Thoracic aorta (tissue), 2 donors: ENCODE measurements around the gene TLCD3B. TPM values are rescaled to one million over a fixed set of nuclear protein-coding genes. Genes with fewer than 3 reads are reported as not detected.

ENCODE experiments used
- ATAC-seq: fragments of 150-250 bp; one replicate; pipeline ENCODE4 v1.8.0; 2017; ENCODE audit warnings: low read depth; ENCODE audit not compliant: insufficient number of reproducible peaks, low FRiP score
- DNase-seq: peaks from one replicate; pipeline ENCODE4 v3.0.0-alpha.2; 2020; ENCODE audit warnings: low spot score
- H3K27ac ChIP-seq, 2 donors: fragments of 200-600 bp; sonication (generic); 1 replicate in 1 of 2; 2 replicates in 1 of 2; pipeline ENCODE4 v1.5.1; 2016; ENCODE audit warnings: mild to moderate bottlenecking in 2 of 2, moderate library complexity in 2 of 2
- H3K27me3 ChIP-seq: fragments of 200-600 bp; sonication (generic); replicated peaks from 2 replicates; pipeline ENCODE4 v1.6.0; 2016; ENCODE audit warnings: mild to moderate bottlenecking; ENCODE audit not compliant: insufficient read depth
- H3K36me3 ChIP-seq: fragments of 200-600 bp; sonication (generic); one replicate; pipeline ENCODE4 v1.5.1; 2016
- H3K4me1 ChIP-seq, 2 donors: fragments of 200-600 bp; sonication (generic); 1 replicate in 1 of 2; 2 replicates in 1 of 2; pipeline versions ENCODE4 v1.5.1 to v1.6.0; 2016; ENCODE audit warnings: low read depth in 2 of 2, mild to moderate bottlenecking in 1 of 2; ENCODE audit not compliant: control insufficient read depth in 1 of 2
- H3K4me3 ChIP-seq: fragments of 200-600 bp; sonication (generic); 2 replicates; pipeline ENCODE4 v1.5.1; 2016; ENCODE audit warnings: mild to moderate bottlenecking
- H3K9me3 ChIP-seq: fragments of 200-600 bp; sonication (generic); 2 replicates; pipeline ENCODE4 v1.5.1; 2016
- total RNA-seq, 2 donors: library from RNA; depleted of rRNA; stranded (reverse); fragments of >200 nt; gene quantifications; one replicate each; pipeline versions ENCODE4 v1.1.0 to v1.2.3, GENCODE V29; 2016
- TF ChIP-seq, protein P1 (sequence below): fragments of 200-600 bp; sonication (generic); IDR thresholded peaks from one replicate; pipeline ENCODE4 v1.5.1; 2019; ENCODE audit warnings: antibody characterized with exemption

Gene TLCD3B
- total RNA-seq, 2 donors from 2014 or later, result not detected

DNA sequence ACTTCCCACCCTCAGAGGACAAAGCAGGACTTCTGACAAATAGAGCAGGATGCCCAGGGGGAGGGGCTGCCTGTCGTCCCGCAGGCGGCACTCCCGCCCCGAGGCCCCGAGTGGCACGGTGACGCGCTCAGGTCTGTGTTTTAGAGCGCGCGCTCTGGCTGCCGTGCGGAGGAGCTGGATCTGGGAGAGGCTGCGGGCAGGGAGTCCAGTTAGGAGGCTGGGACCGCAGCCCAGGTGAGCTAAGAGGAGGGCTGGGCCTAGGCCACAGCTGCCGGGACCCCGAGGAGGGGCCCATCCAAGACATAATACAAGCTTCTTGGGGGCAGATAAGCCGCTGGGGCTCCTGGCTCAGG is 26.7 kb downstream of the TLCD3B start:
- Histone ChIP-seq H3K36me3 (peaks cover 7% of the 10 kb centered on the region), H3K9me3 (no peaks in the 10 kb centered on the region), H3K4me1 (no peaks in the 10 kb centered on the region), H3K27me3 (no peaks in the 10 kb centered on the region), H3K4me3 (no peak overlapping the region), H3K27ac (no peak overlapping the region)
- no peak for DNase-seq
- no peak for ATAC-seq
- TF ChIP-seq, protein P1, sequence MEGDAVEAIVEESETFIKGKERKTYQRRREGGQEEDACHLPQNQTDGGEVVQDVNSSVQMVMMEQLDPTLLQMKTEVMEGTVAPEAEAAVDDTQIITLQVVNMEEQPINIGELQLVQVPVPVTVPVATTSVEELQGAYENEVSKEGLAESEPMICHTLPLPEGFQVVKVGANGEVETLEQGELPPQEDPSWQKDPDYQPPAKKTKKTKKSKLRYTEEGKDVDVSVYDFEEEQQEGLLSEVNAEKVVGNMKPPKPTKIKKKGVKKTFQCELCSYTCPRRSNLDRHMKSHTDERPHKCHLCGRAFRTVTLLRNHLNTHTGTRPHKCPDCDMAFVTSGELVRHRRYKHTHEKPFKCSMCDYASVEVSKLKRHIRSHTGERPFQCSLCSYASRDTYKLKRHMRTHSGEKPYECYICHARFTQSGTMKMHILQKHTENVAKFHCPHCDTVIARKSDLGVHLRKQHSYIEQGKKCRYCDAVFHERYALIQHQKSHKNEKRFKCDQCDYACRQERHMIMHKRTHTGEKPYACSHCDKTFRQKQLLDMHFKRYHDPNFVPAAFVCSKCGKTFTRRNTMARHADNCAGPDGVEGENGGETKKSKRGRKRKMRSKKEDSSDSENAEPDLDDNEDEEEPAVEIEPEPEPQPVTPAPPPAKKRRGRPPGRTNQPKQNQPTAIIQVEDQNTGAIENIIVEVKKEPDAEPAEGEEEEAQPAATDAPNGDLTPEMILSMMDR, result no peak

DNA sequence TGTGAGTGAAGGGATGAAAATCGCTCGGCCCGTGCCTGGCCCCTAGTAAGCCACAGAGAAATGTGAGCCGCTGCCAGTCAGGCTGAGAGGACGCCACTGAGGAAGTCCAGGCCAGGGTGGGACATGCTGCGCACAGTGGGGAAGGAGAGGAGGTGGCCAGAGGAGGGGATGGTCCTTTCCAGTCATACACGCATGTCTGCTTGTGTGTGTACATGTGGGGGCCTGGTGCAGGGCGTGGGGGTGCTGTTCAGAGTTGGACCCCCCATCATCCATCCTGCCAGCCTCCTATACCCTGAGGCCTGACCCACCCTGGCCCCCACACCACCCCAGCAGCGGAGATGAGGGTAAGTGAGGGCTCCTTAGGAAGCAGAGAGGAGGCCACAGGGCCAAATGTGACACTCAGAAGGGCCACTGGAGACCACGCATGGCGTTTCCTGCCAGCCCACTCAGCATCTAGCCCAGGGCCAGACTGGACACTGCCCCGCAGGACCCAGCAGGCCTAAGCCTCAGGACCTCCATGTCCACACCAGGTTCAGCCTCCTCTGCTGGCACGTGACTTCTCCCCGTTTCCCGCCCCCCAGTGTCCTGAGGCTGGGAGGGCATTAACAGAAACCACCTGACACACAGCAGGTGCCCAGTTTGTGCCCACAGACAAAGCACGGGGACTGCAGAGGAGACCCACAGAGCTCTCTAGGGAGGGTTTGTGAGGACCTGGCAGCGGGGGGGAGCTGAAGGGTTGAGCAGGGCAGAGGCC is 27.2 kb downstream of the TLCD3B start:
- H3K9me3 ChIP-seq, result no peaks in the 10 kb centered on the region
- no peak for ATAC-seq
- H3K4me3 ChIP-seq, result no peak overlapping the region
- H3K27me3 ChIP-seq, result no peaks in the 10 kb centered on the region
- DNase-seq, result no peak
- peaks cover 7% of the 10 kb centered on the region for H3K36me3 ChIP-seq
- H3K4me1 ChIP-seq, result no peaks in the 10 kb centered on the region
- TF ChIP-seq, protein P1, result no peak
- no peak overlapping the region for H3K27ac ChIP-seq

DNA sequence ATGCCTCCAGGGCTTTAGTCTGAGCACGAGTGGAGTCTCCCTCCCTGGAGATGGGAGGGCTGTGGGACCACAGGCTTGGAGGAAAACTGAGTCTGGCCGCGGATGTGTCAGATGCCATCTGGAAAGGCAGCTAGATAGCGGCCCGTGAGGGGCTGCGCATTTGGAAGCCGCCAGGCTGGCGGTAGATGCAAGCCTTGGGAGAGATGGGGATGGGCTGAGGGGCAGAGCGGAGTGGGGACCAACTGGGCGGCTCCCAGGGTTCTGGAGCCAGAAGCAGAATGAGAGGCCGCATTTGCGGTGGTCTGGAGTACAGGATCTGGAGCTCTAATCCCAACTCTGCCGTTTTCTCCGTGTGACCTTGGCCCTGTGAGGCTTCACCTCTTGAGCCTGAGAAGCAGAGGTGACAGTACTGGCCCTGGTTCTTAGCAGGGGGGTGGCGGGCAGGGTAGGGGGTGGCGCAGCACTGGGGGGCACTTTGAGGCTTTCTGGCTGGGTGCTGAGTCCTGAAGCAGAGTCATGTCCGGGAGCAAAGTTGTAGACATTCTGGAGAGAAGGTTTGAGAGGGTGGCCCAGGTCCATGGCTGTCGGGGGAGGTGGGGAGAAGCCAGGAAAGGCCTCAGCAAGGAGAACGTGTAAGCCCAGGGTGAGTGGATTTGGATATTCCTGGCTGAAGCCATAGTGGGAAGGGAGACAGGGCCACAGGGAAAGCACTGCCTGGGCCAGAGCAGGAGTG is 28.3 kb downstream of the TLCD3B start:
- Histone ChIP-seq H3K9me3 (no peaks in the 10 kb centered on the region), H3K27me3 (no peaks in the 10 kb centered on the region), H3K4me3 (no peak overlapping the region), H3K36me3 (peaks cover 7% of the 10 kb centered on the region), H3K27ac (no peak overlapping the region), H3K4me1 (no peaks in the 10 kb centered on the region)
- ATAC-seq (no peak), DNase-seq (no peak)
- TF ChIP-seq, protein P1, result no peak

DNA sequence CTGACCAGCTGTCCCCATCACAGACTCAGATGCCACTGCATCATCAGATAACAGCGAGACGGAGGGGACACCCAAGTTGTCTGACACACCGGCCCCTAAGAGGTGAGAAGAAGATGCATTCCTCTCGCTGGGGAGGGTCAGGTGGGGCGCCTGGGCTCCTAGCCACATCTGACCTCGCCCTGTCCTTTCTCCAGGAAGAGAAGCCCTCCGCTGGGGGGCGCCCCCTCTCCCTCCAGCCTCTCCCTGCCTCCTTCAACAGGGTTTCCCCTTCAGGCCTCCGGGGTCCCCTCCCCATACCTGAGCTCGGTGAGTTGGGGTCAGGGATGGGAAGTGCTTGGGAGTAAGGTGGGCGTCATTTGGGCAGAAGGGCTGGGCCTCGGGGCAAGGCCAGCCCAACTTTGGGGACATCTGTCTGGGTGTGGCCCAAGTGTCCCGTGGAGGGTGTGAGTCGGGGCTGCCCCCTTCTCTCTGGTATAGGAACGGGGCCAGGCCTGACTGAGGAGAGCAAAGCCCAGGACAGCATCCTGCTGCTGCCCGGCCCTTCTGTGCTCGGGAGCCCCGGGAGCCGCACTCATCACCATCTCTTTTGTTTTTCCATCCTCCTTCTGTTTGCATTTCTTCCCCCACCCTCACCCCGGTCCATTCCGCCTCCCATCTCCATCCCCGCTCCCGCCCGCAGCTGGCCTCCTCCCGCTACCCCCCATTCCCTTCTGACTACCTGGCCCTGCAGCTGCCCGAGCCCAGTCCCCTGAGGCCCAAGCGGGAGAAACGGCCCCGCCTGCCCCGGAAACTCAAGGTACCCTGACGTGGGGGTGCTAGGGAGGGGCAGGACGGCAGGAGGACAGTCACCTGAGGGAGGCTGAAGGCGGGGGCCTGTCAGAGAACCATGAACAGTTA is 30.1 kb downstream of the TLCD3B start:
- ATAC-seq, result no peak
- no peak overlapping the region for H3K27ac ChIP-seq
- H3K27me3 ChIP-seq, result no peaks in the 10 kb centered on the region
- DNase-seq, result no peak
- H3K4me1 ChIP-seq, result peaks cover 6 to 9% of the 10 kb centered on the region in 2 donors
- H3K9me3 ChIP-seq, result no peaks in the 10 kb centered on the region
- TF ChIP-seq, protein P1, result no peak
- H3K36me3 ChIP-seq, result peaks cover 7% of the 10 kb centered on the region
- no peak overlapping the region for H3K4me3 ChIP-seq

DNA sequence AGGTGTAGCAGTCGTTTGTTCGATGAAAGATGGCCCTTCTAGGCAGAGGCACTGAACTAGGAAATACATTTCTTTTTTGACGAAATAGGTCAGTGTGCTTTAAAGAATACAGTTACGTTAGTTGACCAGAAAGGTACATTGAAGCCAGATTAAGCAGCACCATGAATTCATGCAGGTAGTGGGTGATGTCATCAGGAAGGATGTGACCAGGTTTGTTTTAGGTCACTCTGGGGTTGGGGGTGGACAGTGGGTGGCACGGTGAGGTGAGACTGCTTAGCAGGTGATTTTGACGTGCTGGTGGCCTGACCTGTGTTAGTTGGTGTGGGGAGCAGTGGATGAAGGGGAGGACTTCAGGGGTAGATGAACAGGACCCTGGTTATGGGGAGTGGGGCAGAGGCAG is 31.5 kb downstream of the TLCD3B start:
- Histone ChIP-seq H3K9me3 (no peaks in the 10 kb centered on the region), H3K27me3 (no peaks in the 10 kb centered on the region), H3K27ac (no peak overlapping the region), H3K4me3 (no peak overlapping the region), H3K36me3 (peaks cover 7% of the 10 kb centered on the region), H3K4me1 (peaks cover 9 to 14% of the 10 kb centered on the region in 2 donors)
- DNase-seq (no peak), ATAC-seq (no peak)
- TF ChIP-seq, protein P1, result no peak
